A549 (cell line): ENCODE results near the gene FAM180B. TPM values are rescaled to one million over a fixed set of nuclear protein-coding genes. Genes with fewer than 3 reads are reported as not detected.

Source experiments
- ATAC-seq, 2 experiments: fragments of 200-7000 bp in 1 of 2; fragments of >200 bp in 1 of 2; cut with Nextera tagmentation in 1 of 2; cut with Tn5 transposase in 1 of 2; 3 replicates each; pipeline versions ENCODE4 v1.8.0 to v1.9.1; 2018 to 2020; ENCODE audit warnings: mild to moderate bottlenecking in 1 of 2, moderate library complexity in 1 of 2
- CTCF ChIA-PET: fragments of 300-600 bp; sonication (Branson Sonifier 250); formaldehyde crosslinking; extraction: SDS; loops from one replicate; lab custom pipeline; 2021; ENCODE audit warnings: antibody characterized with exemption, inconsistent platforms; lab: Yijun Ruan, JAX
- POLR2A ChIA-PET: fragments of 350-600 bp; formaldehyde crosslinking; extraction: SDS; loops from one replicate; lab custom pipeline; 2021; ENCODE audit warnings: antibody characterized with exemption, inconsistent platforms; lab: Yijun Ruan, JAX
- DNase-seq, 2 experiments: peaks; one replicate each; pipeline versions ENCODE4 v3.0.0 to v3.0.0-alpha.2; 2011 to 2016; ENCODE audit warnings: low read depth in 1 of 2, low spot score in 1 of 2
- FAIRE-seq: peaks from 2 replicates; lab custom pipeline; 2011; peaks lifted over from hg19 to GRCh38; lab: Jason Lieb, UNC
- H3K27ac ChIP-seq, 2 experiments: fragments of >200 bp; sonication (Bioruptor Twin); formaldehyde crosslinking; 3 replicates each; pipeline ENCODE4 v1.5.1; 2016 to 2017
- H3K4me1 ChIP-seq: fragments of >200 bp; sonication (Bioruptor Twin); formaldehyde crosslinking; 3 replicates; pipeline ENCODE4 v1.6.1; 2016
- H3K4me2 ChIP-seq: fragments of >200 bp; sonication (Bioruptor Twin); formaldehyde crosslinking; 3 replicates; pipeline ENCODE4 v1.6.1; 2016
- H3K4me3 ChIP-seq: fragments of >200 bp; sonication (Bioruptor Twin); formaldehyde crosslinking; 3 replicates; pipeline ENCODE4 v1.5.1; 2016
- H3K9me3 ChIP-seq: fragments of >200 bp; sonication (Bioruptor Twin); formaldehyde crosslinking; 3 replicates; pipeline ENCODE4 v1.6.1; 2016
- ATOH8 ChIP-seq: fragments of 250-450 bp; sonication (Bioruptor Pico); IDR thresholded peaks from 2 replicates; pipeline ENCODE4 v1.5.0; 2020; ENCODE audit warnings: low read depth, mild to moderate bottlenecking, moderate library complexity
- CBX2 ChIP-seq: fragments of 200-600 bp; sonication (generic); IDR thresholded peaks from 2 replicates; pipeline ENCODE4 v1.6.1; 2016; ENCODE audit warnings: low read depth, mild to moderate bottlenecking, borderline replicate concordance
- EHMT2 ChIP-seq: fragments of 200-600 bp; sonication (generic); IDR thresholded peaks from 2 replicates; pipeline ENCODE4 v1.6.1; 2016; ENCODE audit warnings: antibody characterized with exemption, low read depth, mild to moderate bottlenecking, moderate library complexity
- ELK1 ChIP-seq: fragments of 150-350 bp; IDR thresholded peaks from 2 replicates; pipeline ENCODE4 v1.6.1; 2014; ENCODE audit warnings: low read depth, mild to moderate bottlenecking, low read length
- FOXS1 ChIP-seq: fragments of 250-450 bp; sonication (Bioruptor Pico); IDR thresholded peaks from 2 replicates; pipeline ENCODE4 v1.5.0; 2020; ENCODE audit warnings: mild to moderate bottlenecking, moderate library complexity
- HOXA7 ChIP-seq: fragments of 250-450 bp; sonication (Bioruptor Pico); IDR thresholded peaks from 2 replicates; pipeline ENCODE4 v1.5.0; 2020; ENCODE audit warnings: mild to moderate bottlenecking, moderate library complexity
- HOXB13 ChIP-seq: fragments of 250-450 bp; sonication (Bioruptor Pico); IDR thresholded peaks from 2 replicates; pipeline ENCODE4 v1.5.0; 2020; ENCODE audit warnings: low read depth, mild to moderate bottlenecking, moderate library complexity
- JUN ChIP-seq, 2 experiments: fragments of >200 bp; sonication (Bioruptor Twin); formaldehyde crosslinking; IDR thresholded peaks; 2 replicates in 1 of 2; 3 replicates in 1 of 2; pipeline ENCODE4 v1.6.1; 2016 to 2017
- KDM5A ChIP-seq: fragments of 200-600 bp; sonication (generic); IDR thresholded peaks from 2 replicates; pipeline ENCODE4 v1.6.1; 2016; ENCODE audit warnings: antibody characterized with exemption, mild to moderate bottlenecking
- MAFK ChIP-seq: fragments of 450-650 bp; IDR thresholded peaks from 2 replicates; pipeline ENCODE4 v1.6.1; 2014; ENCODE audit not compliant: partially characterized antibody
- NPAS2 ChIP-seq: fragments of 250-450 bp; sonication (Bioruptor Pico); IDR thresholded peaks from 2 replicates; pipeline ENCODE4 v1.8.0; 2022; ENCODE audit warnings: mild to moderate bottlenecking, moderate library complexity, borderline replicate concordance
- RAD21 ChIP-seq, 2 experiments: fragments of >200 bp in 1 of 2; sonication (Bioruptor Twin) in 1 of 2; formaldehyde crosslinking in 1 of 2; IDR thresholded peaks in 1 of 2; conservative IDR thresholded peaks in 1 of 2; 2 replicates in 1 of 2; 3 replicates in 1 of 2; pipeline ENCODE4 v1.6.1; 2012 to 2018; ENCODE audit warnings: inconsistent platforms in 1 of 2
- RFX5 ChIP-seq: fragments of 450-650 bp; IDR thresholded peaks from 2 replicates; pipeline ENCODE4 v1.7.1; 2014; ENCODE audit warnings: antibody characterized with exemption, mild to moderate bottlenecking, moderate library complexity
- SMC3 ChIP-seq: fragments of >200 bp; sonication (Bioruptor Twin); formaldehyde crosslinking; IDR thresholded peaks from 3 replicates; pipeline ENCODE4 v1.6.1; 2018; ENCODE audit warnings: inconsistent platforms
- SREBF2 ChIP-seq: fragments of 450-650 bp; IDR thresholded peaks from 2 replicates; pipeline ENCODE4 v1.6.1; 2014; ENCODE audit warnings: mild to moderate bottlenecking, moderate library complexity
- TFCP2L1 ChIP-seq: fragments of 250-450 bp; sonication (Bioruptor Pico); IDR thresholded peaks from 2 replicates; pipeline ENCODE4 v1.5.0; 2021; ENCODE audit warnings: mild to moderate bottlenecking
- TP53 ChIP-seq: fragments of 250-450 bp; sonication (Bioruptor Pico); IDR thresholded peaks from 2 replicates; pipeline ENCODE4 v1.5.0; 2021; ENCODE audit warnings: mild to moderate bottlenecking, moderate library complexity
- ZC3H11A ChIP-seq: fragments of 450-650 bp; IDR thresholded peaks from 2 replicates; pipeline ENCODE4 v1.6.1; 2014; ENCODE audit warnings: antibody characterized with exemption, mild to moderate bottlenecking
- ZSCAN20 ChIP-seq: fragments of 250-450 bp; sonication (Bioruptor Pico); IDR thresholded peaks from 2 replicates; pipeline ENCODE4 v1.8.0; 2022; ENCODE audit warnings: mild to moderate bottlenecking, moderate library complexity
- WGBS: methylation state at CpG from one replicate; pipeline ENCODE4 v1.1.6; 2017; ENCODE audit errors: missing lambda C conversion rate; 5-methylcytosine and 5-hydroxymethylcytosine counted together
- polyA plus RNA-seq, 4 experiments: library from polyadenylated mRNA; depleted of rRNA in 3 of 4; stranded (reverse); fragments of >200 nt; fragmentation: RNase III in 1 of 4; extraction: RNeasy Plus Mini Kit Qiagen cat#74134 plus additional on column Dnase treatment in 1 of 4; gene quantifications; 2 replicates in 3 of 4; 3 replicates in 1 of 4; pipeline ENCODE4 v1.2.3, GENCODE V29; 2011 to 2017
- TF ChIP-seq, protein P1 (sequence below): fragments of 450-650 bp; IDR thresholded peaks from 2 replicates; pipeline ENCODE4 v1.6.1; 2014; ENCODE audit warnings: antibody characterized with exemption
- TF ChIP-seq, protein P2 (sequence below): IDR thresholded peaks from 2 replicates; pipeline ENCODE4 v1.6.1; 2012

The FAM180B gene
- polyA plus RNA-seq, 2 of the 4 experiments (the other 2 are of a cell fraction), result not detected

DNA sequence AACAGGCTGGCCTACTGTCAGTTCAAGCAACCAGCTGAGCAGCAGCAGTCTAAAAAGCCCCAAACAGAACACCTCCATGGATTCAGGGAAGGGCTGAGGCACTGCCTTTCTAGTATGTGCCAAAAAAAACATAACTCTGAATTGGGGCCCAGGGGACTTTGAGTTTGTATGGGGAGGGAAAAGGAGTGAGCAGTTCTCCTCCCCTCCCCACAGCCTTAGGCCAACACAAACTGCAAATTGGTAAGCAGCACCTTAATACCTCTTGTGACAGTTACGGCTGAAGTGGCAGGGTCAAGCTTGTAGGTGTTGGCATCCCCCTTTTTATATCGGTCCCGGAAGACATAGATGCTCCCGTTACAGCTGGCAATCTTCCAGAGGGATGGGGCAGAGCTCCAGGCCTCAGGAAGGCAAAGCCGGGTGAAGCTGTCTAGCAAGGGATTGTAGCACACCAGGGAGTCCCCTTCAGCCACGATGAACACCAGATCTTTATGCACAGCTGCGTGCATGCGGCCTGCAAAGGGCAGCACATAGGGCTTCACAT lies 13.7 kb upstream of the FAM180B start:
- ChIA-PET POLR2A (no interaction called here), CTCF (interaction anchor here (0.7 to 1.7 kb wide), 3 partner anchors 8 to 19 kb away, joined by 4 to 6 read pairs (median 4); partner anchors contain the start of gene PTPMT1)
- no peak for FAIRE-seq
- TF ChIP-seq ATOH8 (CRISPR knock-in tag) (no peak), RFX5 (no peak), SMC3 (no peak), ELK1 (no peak), JUN (IDR thresholded peaks at IDR 0.05) (no peak), TP53 (CRISPR knock-in tag) (no peak), NPAS2 (no peak), SREBF2 (no peak), FOXS1 (CRISPR knock-in tag) (no peak)
- Histone ChIP-seq H3K4me3 (no peak overlapping the region), H3K9me3 (no peaks in the 10 kb centered on the region), H3K4me1 (peaks cover 8% of the 10 kb centered on the region), H3K4me2 (no peak overlapping the region), H3K27ac (no peak overlapping the region)
- ATAC-seq, result no peak; a peak in 1 of 6 replicates
- DNase-seq, result no peak
- 81% methylated on average over 6 of the region's 8 CpGs for WGBS

GRCh38 chr11:47573321-47573720 lies 13.2 kb upstream of the FAM180B start:
- CTCF ChIA-PET, result interaction anchor here (0.7 to 1.7 kb wide), 3 partner anchors 9 to 20 kb away, joined by 4 to 6 read pairs (median 4); partner anchors contain the start of gene PTPMT1
- no peak overlapping the region for H3K4me3 ChIP-seq
- no peak for FAIRE-seq
- peaks cover 12% of the 10 kb centered on the region for H3K4me1 ChIP-seq
- ATAC-seq, result no peak; a peak in 1 of 6 replicates
- H3K4me2 ChIP-seq, result no peak overlapping the region
- no peak for DNase-seq
- 89% methylated on average over 11 of the region's 11 CpGs for WGBS
- H3K9me3 ChIP-seq, result no peaks in the 10 kb centered on the region
- TF ChIP-seq, protein P1, sequence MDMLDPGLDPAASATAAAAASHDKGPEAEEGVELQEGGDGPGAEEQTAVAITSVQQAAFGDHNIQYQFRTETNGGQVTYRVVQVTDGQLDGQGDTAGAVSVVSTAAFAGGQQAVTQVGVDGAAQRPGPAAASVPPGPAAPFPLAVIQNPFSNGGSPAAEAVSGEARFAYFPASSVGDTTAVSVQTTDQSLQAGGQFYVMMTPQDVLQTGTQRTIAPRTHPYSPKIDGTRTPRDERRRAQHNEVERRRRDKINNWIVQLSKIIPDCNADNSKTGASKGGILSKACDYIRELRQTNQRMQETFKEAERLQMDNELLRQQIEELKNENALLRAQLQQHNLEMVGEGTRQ, result no peak
- TF ChIP-seq HOXA7 (CRISPR knock-in tag), result no peak
- TF ChIP-seq EHMT2, result no peak
- no peak for TF ChIP-seq ZSCAN20
- no peak for TF ChIP-seq HOXB13 (CRISPR knock-in tag)
- TF ChIP-seq ZC3H11A, result no peak
- TF ChIP-seq MAFK, result no peak
- TF ChIP-seq, protein P2, sequence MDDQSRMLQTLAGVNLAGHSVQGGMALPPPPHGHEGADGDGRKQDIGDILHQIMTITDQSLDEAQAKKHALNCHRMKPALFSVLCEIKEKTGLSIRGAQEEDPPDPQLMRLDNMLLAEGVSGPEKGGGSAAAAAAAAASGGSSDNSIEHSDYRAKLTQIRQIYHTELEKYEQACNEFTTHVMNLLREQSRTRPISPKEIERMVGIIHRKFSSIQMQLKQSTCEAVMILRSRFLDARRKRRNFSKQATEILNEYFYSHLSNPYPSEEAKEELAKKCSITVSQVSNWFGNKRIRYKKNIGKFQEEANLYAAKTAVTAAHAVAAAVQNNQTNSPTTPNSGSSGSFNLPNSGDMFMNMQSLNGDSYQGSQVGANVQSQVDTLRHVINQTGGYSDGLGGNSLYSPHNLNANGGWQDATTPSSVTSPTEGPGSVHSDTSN, result no peak
- no peak for TF ChIP-seq CBX2
- no peak for TF ChIP-seq NPAS2
- H3K27ac ChIP-seq, result no peak overlapping the region
- POLR2A ChIA-PET, result interaction anchor here (1.1 kb wide), 1 partner anchor 8 kb away, joined by 4 read pairs; the partner anchor contains the start of gene PTPMT1

DNA sequence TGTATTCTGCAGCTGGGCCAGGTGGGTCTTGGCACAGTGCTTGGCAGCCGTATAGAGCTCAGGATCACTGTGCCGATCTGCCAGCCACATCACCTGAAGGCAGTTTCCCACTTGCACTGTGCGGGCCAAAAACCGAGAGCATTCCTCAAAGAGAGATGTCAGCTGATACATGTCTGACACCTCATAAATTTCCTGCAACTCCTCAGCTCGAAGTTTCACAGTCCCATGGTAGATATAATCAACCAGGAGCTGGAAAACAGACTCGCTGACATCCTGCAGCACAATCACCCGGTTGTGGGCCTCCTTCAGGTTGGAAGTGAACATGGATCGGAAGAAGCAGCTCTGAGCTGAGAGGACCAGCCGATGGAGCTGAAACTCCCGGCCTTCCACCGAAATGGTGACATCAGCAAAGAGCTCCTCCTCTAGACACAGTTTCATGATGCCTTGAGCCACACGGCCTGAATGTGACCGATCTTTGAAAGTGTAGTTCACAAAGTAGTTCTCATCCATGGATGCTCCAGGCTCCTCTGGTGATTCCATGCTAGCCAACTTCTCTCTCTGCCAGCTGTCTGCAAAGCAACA lies 8.9 kb upstream of the FAM180B start:
- no peak for TF ChIP-seq JUN (IDR thresholded peaks at IDR 0.05)
- TF ChIP-seq RAD21 (conservative IDR thresholded peaks at IDR 0.05 in 1 of 2, IDR thresholded peaks at IDR 0.05 in 1 of 2), result no peak
- TF ChIP-seq KDM5A, result no peak
- TF ChIP-seq TFCP2L1 (CRISPR knock-in tag), result no peak
- no peak for TF ChIP-seq SREBF2
- no peak for TF ChIP-seq HOXB13 (CRISPR knock-in tag)
- CTCF ChIA-PET, result interaction anchor here (0.5 to 3.1 kb wide), 6 partner anchors 8 to 699 kb away, joined by 4 to 17 read pairs (median 4); partner anchors contain the start of gene CELF1
- POLR2A ChIA-PET, result interaction anchor here (0.9 to 2.0 kb wide), 3 partner anchors 12 to 151 kb away, joined by 3 to 6 read pairs (median 3); partner anchors contain the start of genes AGBL2, PSMC3 and PTPMT1
- H3K4me2 ChIP-seq, result peak overlapping the region; percentile 88
- H3K27ac ChIP-seq, result peak overlapping the region in 1 of 2 experiments; percentile 96; a peak in 4 of 6 replicates
- WGBS, result 71% methylated on average over 13 of the region's 13 CpGs
- DNase-seq, result no peak
- peaks cover 20% of the 10 kb centered on the region for H3K4me1 ChIP-seq
- no peaks in the 10 kb centered on the region for H3K9me3 ChIP-seq
- H3K4me3 ChIP-seq, result peak overlapping the region; percentile 88
- no peak for FAIRE-seq
- ATAC-seq, result no peak
